H1 (cell line): ENCODE results near the gene EED. TPM values are rescaled to one million over a fixed set of nuclear protein-coding genes. Genes with fewer than 3 reads are reported as not detected.

Source experiments
- CTCF ChIA-PET: fragments of 300-600 bp; sonication (Branson Sonifier 250); formaldehyde crosslinking; loops from one replicate; lab custom pipeline; 2021; ENCODE audit not compliant: partially characterized antibody; lab: Charles Lee
- POLR2A ChIA-PET: fragments of 300-600 bp; sonication (Branson Sonifier 250); formaldehyde crosslinking; loops from one replicate; lab custom pipeline; 2021; ENCODE audit warnings: inconsistent platforms; ENCODE audit not compliant: partially characterized antibody; lab: Charles Lee
- DNase-seq, 2 experiments: peaks; one replicate each; pipeline versions ENCODE4 v3.0.0 to v3.0.0-alpha.2; 2010 to 2022; ENCODE audit warnings: low spot score in 2 of 2, low read depth in 1 of 2, mixed read lengths in 1 of 2
- FAIRE-seq: peaks from 2 replicates; lab custom pipeline; 2011; peaks lifted over from hg19 to GRCh38; lab: Jason Lieb, UNC
- H2AFZ ChIP-seq: 2 replicates; pipeline ENCODE4 v1.8.1; 2012; ENCODE audit warnings: low read length, inconsistent platforms
- H2AK5ac ChIP-seq: 2 replicates; pipeline ENCODE4 v1.6.1; 2013; ENCODE audit warnings: low read depth, low read length
- H2BK120ac ChIP-seq: replicated peaks from 2 replicates; pipeline ENCODE3; 2013; ENCODE audit warnings: low read depth, low read length, inconsistent platforms
- H2BK12ac ChIP-seq: 2 replicates; pipeline ENCODE4 v1.6.1; 2013; ENCODE audit warnings: low read depth, low read length
- H2BK15ac ChIP-seq: 2 replicates; pipeline ENCODE4 v1.6.1; 2013; ENCODE audit warnings: low read length
- H2BK20ac ChIP-seq: 2 replicates; pipeline ENCODE4 v1.6.1; 2013; ENCODE audit warnings: low read length
- H2BK5ac ChIP-seq: 2 replicates; pipeline ENCODE4 v1.6.1; 2013; ENCODE audit warnings: low read depth, low read length
- H3K14ac ChIP-seq: 2 replicates; pipeline ENCODE4 v1.6.1; 2013; ENCODE audit warnings: inconsistent platforms; ENCODE audit not compliant: insufficient read length
- H3K18ac ChIP-seq: 2 replicates; pipeline ENCODE4 v1.6.1; 2013; ENCODE audit warnings: low read length; ENCODE audit errors: extremely low read depth
- H3K23ac ChIP-seq: 2 replicates; pipeline ENCODE4 v1.6.1; 2013; ENCODE audit warnings: inconsistent platforms; ENCODE audit not compliant: insufficient read length
- H3K23me2 ChIP-seq: 2 replicates; pipeline ENCODE4 v1.6.1; 2013; ENCODE audit warnings: low read depth, low read length
- H3K27ac ChIP-seq: 2 replicates; pipeline ENCODE4 v1.6.1; 2011; ENCODE audit warnings: low read depth, low read length, inconsistent platforms
- H3K27me3 ChIP-seq, 4 experiments: replicated peaks in 1 of 4; 1 replicate in 1 of 4; 2 replicates in 3 of 4; pipeline versions ENCODE4 v1.6.1 to v1.8.1; 2011 to 2013; ENCODE audit warnings: low read length in 3 of 4, mild to moderate bottlenecking in 3 of 4, inconsistent platforms in 2 of 4, mixed read lengths in 2 of 4, moderate library complexity in 1 of 4; ENCODE audit not compliant: control insufficient read depth in 3 of 4, insufficient read depth in 3 of 4; ENCODE audit errors: extremely low read depth in 1 of 4
- H3K36me3 ChIP-seq, 4 experiments: 2 replicates each; pipeline versions ENCODE4 v1.6.1 to v1.8.1; 2011 to 2013; ENCODE audit warnings: mild to moderate bottlenecking in 4 of 4, low read length in 3 of 4, moderate library complexity in 2 of 4, control low read depth in 1 of 4, inconsistent platforms in 1 of 4; ENCODE audit not compliant: insufficient read depth in 4 of 4, control insufficient read depth in 2 of 4
- H3K4ac ChIP-seq: replicated peaks from 2 replicates; pipeline ENCODE3; 2013; ENCODE audit warnings: low read length, low read depth, mixed read lengths, inconsistent platforms; ENCODE audit not compliant: insufficient read length
- H3K4me1 ChIP-seq, 4 experiments: replicated peaks in 1 of 4; 1 replicate in 1 of 4; 2 replicates in 3 of 4; pipeline versions ENCODE4 v1.6.1 to v1.8.1; 2011 to 2013; ENCODE audit warnings: low read length in 3 of 4, inconsistent platforms in 2 of 4, mixed read lengths in 1 of 4; ENCODE audit not compliant: insufficient read depth in 4 of 4, control insufficient read depth in 3 of 4
- H3K4me2 ChIP-seq, 2 experiments: 2 replicates each; pipeline versions ENCODE4 v1.6.1 to v1.8.1; 2011 to 2013; ENCODE audit warnings: low read depth in 2 of 2, low read length in 2 of 2, control low read depth in 1 of 2, inconsistent platforms in 1 of 2, mild to moderate bottlenecking in 1 of 2; ENCODE audit not compliant: insufficient read depth in 1 of 2
- H3K4me3 ChIP-seq, 4 experiments: fragments of 200-600, 300-600 bp in 1 of 4; sonication (generic), shearing (Covaris generic), sonication (Bioruptor Twin) in 1 of 4; 2 replicates each; pipeline versions ENCODE4 v1.5.1 to v1.8.1; 2011 to 2016; ENCODE audit warnings: low read length in 4 of 4, low read depth in 3 of 4, control low read depth in 2 of 4, inconsistent platforms in 2 of 4, mild to moderate bottlenecking in 2 of 4, mixed read lengths in 1 of 4, moderate library complexity in 1 of 4; ENCODE audit not compliant: insufficient read depth in 2 of 4; ENCODE audit errors: extremely low read depth in 1 of 4
- H3K56ac ChIP-seq: replicated peaks from 2 replicates; pipeline ENCODE3; 2013; ENCODE audit warnings: low read depth, mild to moderate bottlenecking, mixed read lengths, low read length, inconsistent platforms; ENCODE audit not compliant: insufficient read length
- H3K79me1 ChIP-seq: 2 replicates; pipeline ENCODE4 v1.6.1; 2013; ENCODE audit warnings: low read depth, low read length, control low read depth
- H3K79me2 ChIP-seq, 2 experiments: 2 replicates each; pipeline versions ENCODE4 v1.6.1 to v1.8.1; 2012 to 2013; ENCODE audit warnings: low read length in 2 of 2, mild to moderate bottlenecking in 2 of 2, inconsistent platforms in 1 of 2; ENCODE audit not compliant: insufficient read depth in 2 of 2, control insufficient read depth in 1 of 2
- H3K9ac ChIP-seq, 4 experiments: replicated peaks in 1 of 4; 1 replicate in 1 of 4; 2 replicates in 3 of 4; pipeline versions ENCODE4 v1.6.1 to v1.8.1; 2011 to 2013; ENCODE audit warnings: low read depth in 3 of 4, low read length in 3 of 4, control low read depth in 2 of 4, mild to moderate bottlenecking in 2 of 4, moderate library complexity in 2 of 4, inconsistent platforms in 1 of 4; ENCODE audit errors: extremely low read depth in 1 of 4
- H3K9me3 ChIP-seq, 2 experiments: 2 replicates each; pipeline versions ENCODE4 v1.6.1 to v1.8.1; 2012 to 2013; ENCODE audit warnings: mild to moderate bottlenecking in 2 of 2, moderate library complexity in 2 of 2, control low read depth in 1 of 2, inconsistent platforms in 1 of 2, low read depth in 1 of 2, low read length in 1 of 2, mixed read lengths in 1 of 2; ENCODE audit not compliant: insufficient read depth in 2 of 2
- H4K20me1 ChIP-seq, 2 experiments: replicated peaks in 1 of 2; 2 replicates each; pipeline versions ENCODE3 to v1.8.1; 2011 to 2013; ENCODE audit warnings: inconsistent platforms in 2 of 2, low read length in 2 of 2, mild to moderate bottlenecking in 1 of 2; ENCODE audit not compliant: insufficient read depth in 2 of 2, control insufficient read depth in 1 of 2
- H4K5ac ChIP-seq: 2 replicates; pipeline ENCODE4 v1.6.1; 2013; ENCODE audit warnings: low read length, low read depth, mixed read lengths, inconsistent platforms; ENCODE audit not compliant: insufficient read length
- H4K8ac ChIP-seq: 2 replicates; pipeline ENCODE4 v1.8.0; 2013; ENCODE audit warnings: mild to moderate bottlenecking, moderate library complexity, low read length, inconsistent platforms; ENCODE audit not compliant: insufficient read depth; ENCODE audit errors: extremely low read depth
- H4K91ac ChIP-seq: replicated peaks from 2 replicates; pipeline ENCODE3; 2013; ENCODE audit warnings: low read length, mixed read lengths, inconsistent platforms; ENCODE audit not compliant: insufficient read length
- GTF2F1 ChIP-seq: IDR thresholded peaks from 2 replicates; pipeline ENCODE4 v1.6.1; 2012; ENCODE audit warnings: low read depth, low read length, improper control_type of control experiment, borderline replicate concordance
- RAD21 ChIP-seq, 2 experiments: IDR thresholded peaks in 1 of 2; conservative IDR thresholded peaks in 1 of 2; 2 replicates each; pipeline ENCODE4 v1.6.1; 2011; ENCODE audit warnings: low read depth in 2 of 2, low read length in 2 of 2, improper control_type of control experiment in 1 of 2, inconsistent platforms in 1 of 2, mild to moderate bottlenecking in 1 of 2, moderate library complexity in 1 of 2
- WGBS, 2 experiments: shearing (Covaris generic) in 1 of 2; methylation state at CpG; one replicate each; pipeline versions ENCODE4 v1.1.6 to v1.1.7; 2013 to 2015; ENCODE audit warnings: low lambda C conversion rate in 2 of 2, mixed read lengths in 2 of 2, inconsistent platforms in 1 of 2, low coverage in 1 of 2, missing lambda C conversion rate in 1 of 2; ENCODE audit not compliant: insufficient replicate concordance in 2 of 2, insufficient coverage in 1 of 2, insufficient read length in 1 of 2; ENCODE audit errors: extremely low coverage in 1 of 2, missing lambda C conversion rate in 1 of 2; 5-methylcytosine and 5-hydroxymethylcytosine counted together
- polyA plus RNA-seq, 7 experiments: library from polyadenylated mRNA; depleted of rRNA in 3 of 7; stranded (reverse) in 5 of 7; unstranded in 2 of 7; fragments of >200 nt in 5 of 7; fragments of 200-250 nt in 2 of 7; gene quantifications; 1 replicate in 5 of 7; 2 replicates in 1 of 7; 4 replicates in 1 of 7; pipeline versions ENCODE4 v1.2.1 to v1.2.3, GENCODE V29; 2011 to 2013; ENCODE audit warnings: missing spikeins in 2 of 7, mixed read lengths in 2 of 7
- total RNA-seq: library from RNA; stranded (reverse); fragmentation: NEBNext Ultra II Directional; extraction: Animal tissue kit (Norgen Biotek cat#: 25700); gene quantifications from 2 replicates; pipeline ENCODE4 v1.2.1, GENCODE V29; 2021

The EED gene
- total and polyA plus RNA-seq, 2 of the 8 experiments (the other 6 are each of a cell fraction or from before 2014, with no cell fraction given): 12.6 to 26.9 TPM

DNA sequence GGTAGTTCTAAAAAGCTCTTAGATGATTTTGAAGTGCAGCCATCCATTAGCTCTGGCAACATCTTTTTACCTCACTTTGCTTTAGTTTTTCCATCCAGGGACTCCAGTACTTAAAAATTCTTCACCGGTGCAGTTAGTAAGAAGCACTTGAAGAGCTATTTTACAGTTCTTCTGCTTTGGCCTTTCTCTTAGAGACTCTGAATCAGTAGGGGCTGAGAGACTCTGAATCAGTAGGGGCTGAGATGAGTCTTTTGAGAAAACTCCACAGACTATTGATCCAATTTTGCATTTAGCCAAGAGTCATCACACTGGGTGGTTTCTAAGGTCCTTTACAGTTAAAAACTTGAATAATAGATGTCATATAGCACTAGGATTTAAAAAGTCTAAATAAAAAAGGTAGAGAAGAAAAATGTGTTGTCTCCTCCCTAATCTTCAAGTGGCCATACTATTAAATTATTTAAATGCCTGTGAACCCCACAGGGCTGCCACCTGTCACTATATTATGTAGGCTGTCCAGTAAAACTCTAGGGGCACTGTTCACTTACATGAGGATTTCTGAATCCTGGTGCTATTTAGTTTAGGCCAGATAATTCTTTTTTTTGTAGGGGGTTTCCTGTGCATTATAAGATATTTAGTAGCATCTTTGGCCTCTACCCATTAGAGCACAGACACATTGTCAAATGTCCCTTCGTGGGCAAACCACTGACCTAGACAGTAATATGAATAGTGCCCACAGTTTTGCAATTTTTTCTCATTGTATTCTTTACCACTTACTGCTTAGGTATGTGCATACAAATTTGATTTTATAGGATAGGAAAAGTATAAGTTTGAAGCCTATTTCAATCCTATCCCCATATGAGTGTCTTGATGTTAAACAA is 31.2 kb downstream of the EED start:
- Histone ChIP-seq H3K27ac (no peak overlapping the region), H4K91ac (no peak overlapping the region), H3K14ac (no peak overlapping the region), H3K4me1 (no peaks in the 10 kb centered on the region), H3K56ac (no peak overlapping the region)
- TF ChIP-seq GTF2F1 (no peak), RAD21 (IDR thresholded peaks at IDR 0.05 in 1 of 2, conservative IDR thresholded peaks at IDR 0.05 in 1 of 2; ENCODE audit: low read depth in 2 of 2, low read length in 2 of 2) (no peak)
- TF ChIP-seq, all 59 proteins: peak for 0
- H2BK20ac ChIP-seq: no peak overlapping the region
- no peak for DNase-seq
- H2BK5ac ChIP-seq: no peak overlapping the region
- CTCF ChIA-PET: interaction anchor here (0.7 to 2.2 kb wide), 6 partner anchors 9 to 231 kb away, joined by 3 to 13 read pairs (median 4); no protein-coding TSS in a partner anchor
- H3K9ac ChIP-seq: no peak overlapping the region
- no peak overlapping the region for H3K4me2 ChIP-seq
- no peak overlapping the region for H4K8ac ChIP-seq
- POLR2A ChIA-PET: no interaction called here
- H3K79me2 ChIP-seq: peaks cover 0 to 25% of the 10 kb centered on the region in 2 experiments; a peak in 2 of 4 replicates
- no peak overlapping the region for H4K5ac ChIP-seq
- H3K23ac ChIP-seq: no peak overlapping the region
- no peaks in the 10 kb centered on the region for H4K20me1 ChIP-seq
- H3K23me2 ChIP-seq: no peaks in the 10 kb centered on the region
- H2AFZ ChIP-seq: no peak overlapping the region
- no peak overlapping the region for H2AK5ac ChIP-seq
- H3K18ac ChIP-seq: no peak overlapping the region
- no peak overlapping the region for H3K4ac ChIP-seq
- peaks cover 0 to 17% (median 5%) of the 10 kb centered on the region in 4 experiments; a peak in 6 of 8 replicates for H3K36me3 ChIP-seq
- no peak overlapping the region for H2BK15ac ChIP-seq
- H3K4me3 ChIP-seq: no peak overlapping the region; a peak in 1 of 8 replicates
- H3K9me3 ChIP-seq: no peaks in the 10 kb centered on the region
- FAIRE-seq: no peak
- no peaks in the 10 kb centered on the region for H3K27me3 ChIP-seq
- H3K79me1 ChIP-seq: peaks cover 2% of the 10 kb centered on the region; the same call in 1 of the 2 replicates
- no peak overlapping the region for H2BK12ac ChIP-seq
- 93% methylated on average over 2 of the region's 2 CpGs; no CpG with 5 or more reads in 1 of the 2 experiments for WGBS, 2 experiments
- no peak overlapping the region for H2BK120ac ChIP-seq
